ENCODE results near the gene UQCR11. TPM values are rescaled to one million over a fixed set of nuclear protein-coding genes. Genes with fewer than 3 reads are reported as not detected.

The UQCR11 gene
- total and polyA plus RNA-seq, 2 donors (not counting 3 experiments of a cell fraction or from before 2014, with no cell fraction given): 165 to 210 TPM

DNA sequence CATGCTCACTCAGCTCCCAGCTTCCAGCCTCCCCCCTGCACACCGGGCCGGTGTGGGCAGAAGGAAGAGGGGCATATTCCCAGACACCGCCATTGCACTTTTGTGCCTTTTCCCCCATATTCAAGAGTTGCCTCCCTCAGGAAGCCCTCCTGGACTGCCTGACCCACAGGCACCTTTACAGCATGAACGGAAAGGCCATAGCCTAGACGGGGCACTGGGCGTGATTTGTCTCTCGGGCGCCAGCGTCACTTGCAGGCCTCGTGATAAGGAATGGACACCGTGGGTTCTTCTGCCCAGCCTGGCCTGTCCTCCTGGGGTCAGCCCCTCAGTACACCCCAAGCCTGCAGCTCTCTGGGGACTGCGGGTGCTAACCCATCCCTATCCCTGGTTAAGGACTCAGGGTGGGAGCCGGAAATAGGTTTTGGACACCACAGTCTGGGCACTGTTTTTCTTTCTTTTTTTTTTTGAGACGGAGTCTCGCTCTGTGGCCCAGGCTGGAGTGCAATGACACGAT lies 933 bp upstream of the UQCR11 start:
- Histone ChIP-seq H3K4me3 (replicated peaks in 1 of 3; ENCODE audit: insufficient read depth in 1 of 3, low read depth in 1 of 3, low read length in 3 of 3) (peak overlapping the region in 2 of 3 experiments; percentile 46 to 99), H4K20me1 (replicated peaks; ENCODE audit: control insufficient read depth, extremely low read depth, insufficient read depth, low read length) (no peaks in the 10 kb centered on the region), H3K4me2 (ENCODE audit: insufficient read depth, low read length) (peak overlapping the region; percentile 65), H3K4me1 (ENCODE audit: control insufficient read depth, extremely low read depth, insufficient read depth, low read length) (peaks cover 9% of the 10 kb centered on the region), H3K36me3 (ENCODE audit: control insufficient read depth in 2 of 2, extremely low read depth in 1 of 2, insufficient read depth in 2 of 2, low read length in 2 of 2) (peaks cover under 1 to 14% of the 10 kb centered on the region in 2 experiments), H3K27ac (ENCODE audit: insufficient read depth, low read depth, low read length) (peak overlapping the region; percentile 18), H3K9me1 (replicated peaks; ENCODE audit: control insufficient read depth, extremely low read depth, insufficient read depth, low read length) (no peaks in the 10 kb centered on the region), H3K9me3 (replicated peaks; ENCODE audit: control insufficient read depth, insufficient read depth, low read length) (no peaks in the 10 kb centered on the region), H3K9ac (replicated peaks; ENCODE audit: extremely low read depth, insufficient read depth, low read length) (no peak overlapping the region), H3K27me3 (ENCODE audit: control insufficient read depth in 2 of 2, insufficient read depth in 2 of 2, low read length in 2 of 2) (no peaks in the 10 kb centered on the region), H3K79me2 (ENCODE audit: control insufficient read depth, insufficient read depth, low read length) (peaks cover 38% of the 10 kb centered on the region), H2AFZ (ENCODE audit: low read depth, low read length) (peak overlapping the region; percentile 21)
- CTCF ChIA-PET: interaction anchor here (1.0 to 2.9 kb wide), 5 partner anchors 46 to 220 kb away, joined by 3 to 20 read pairs (median 8); no protein-coding TSS in a partner anchor
- intact Hi-C loops (cut with micrococcal nuclease) (no loop called here), dilution Hi-C loops (cut with MboI; ENCODE audit: extremely low pct_ligation_motif_present, low sequenced_read_pairs) (no loop called here)
- POLR2A ChIA-PET: no interaction called here
- BruUV-seq (replicated peaks): no TSS peak
- DNase-seq (ENCODE audit: low read depth, low spot score) (no peak), FAIRE-seq (no peak)
- no peak for TF ChIP-seq MYC (IDR thresholded peaks at IDR 0.05; ENCODE audit: low read depth, low read length)
- TF ChIP-seq GATA2 (IDR thresholded peaks at IDR 0.05; ENCODE audit: insufficient read depth, insufficient read length, low read depth, low read length): no peak
- no peak for TF ChIP-seq EZH2 (IDR thresholded peaks at IDR 0.05; ENCODE audit: borderline replicate concordance, low read depth, low read length, severe bottlenecking)
- no peak for TF ChIP-seq JUN (IDR thresholded peaks at IDR 0.05; ENCODE audit: borderline replicate concordance, insufficient read depth, insufficient read length, low read depth)
- TF ChIP-seq, protein P1, sequence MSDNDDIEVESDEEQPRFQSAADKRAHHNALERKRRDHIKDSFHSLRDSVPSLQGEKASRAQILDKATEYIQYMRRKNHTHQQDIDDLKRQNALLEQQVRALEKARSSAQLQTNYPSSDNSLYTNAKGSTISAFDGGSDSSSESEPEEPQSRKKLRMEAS (IDR thresholded peaks at IDR 0.05; ENCODE audit: insufficient read depth, insufficient read length): no peak
- no peak for TF ChIP-seq FOS (IDR thresholded peaks at IDR 0.05; ENCODE audit: borderline replicate concordance, insufficient read depth, low read length)

DNA sequence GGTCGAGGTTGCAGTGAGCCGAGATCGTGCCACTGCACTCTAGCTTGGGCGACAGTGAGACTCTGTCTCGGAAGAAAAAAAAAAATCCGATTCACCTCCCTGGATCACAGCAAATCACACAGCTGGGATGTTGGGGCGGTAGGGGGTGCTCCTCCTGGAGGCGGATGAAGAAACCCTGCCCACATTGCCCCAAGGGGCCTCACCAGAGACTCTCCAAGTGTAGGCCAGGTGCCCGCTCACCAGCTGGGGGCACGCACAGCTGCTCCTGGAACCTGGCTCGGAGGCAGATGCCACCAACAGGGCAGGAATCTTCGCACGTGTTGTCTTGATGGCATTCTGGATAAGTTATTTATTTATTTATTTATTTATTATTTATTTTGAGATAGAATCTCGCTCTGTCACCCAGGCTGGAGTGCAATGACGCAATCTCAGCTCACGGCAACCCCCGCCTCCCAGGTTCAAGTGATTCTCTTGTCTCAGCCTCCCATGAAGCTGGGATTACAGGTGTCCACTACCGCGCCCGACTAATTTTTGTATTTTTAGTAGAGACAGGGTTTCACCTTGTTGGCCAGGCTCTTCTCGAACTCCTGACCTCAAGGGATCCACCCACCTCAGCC lies 3.1 kb downstream of the UQCR11 start:
- TF ChIP-seq, protein P1 (IDR thresholded peaks at IDR 0.05; ENCODE audit: insufficient read depth, insufficient read length): no peak
- TF ChIP-seq JUN (IDR thresholded peaks at IDR 0.05; ENCODE audit: borderline replicate concordance, insufficient read depth, insufficient read length, low read depth): no peak
- TF ChIP-seq, protein P2, sequence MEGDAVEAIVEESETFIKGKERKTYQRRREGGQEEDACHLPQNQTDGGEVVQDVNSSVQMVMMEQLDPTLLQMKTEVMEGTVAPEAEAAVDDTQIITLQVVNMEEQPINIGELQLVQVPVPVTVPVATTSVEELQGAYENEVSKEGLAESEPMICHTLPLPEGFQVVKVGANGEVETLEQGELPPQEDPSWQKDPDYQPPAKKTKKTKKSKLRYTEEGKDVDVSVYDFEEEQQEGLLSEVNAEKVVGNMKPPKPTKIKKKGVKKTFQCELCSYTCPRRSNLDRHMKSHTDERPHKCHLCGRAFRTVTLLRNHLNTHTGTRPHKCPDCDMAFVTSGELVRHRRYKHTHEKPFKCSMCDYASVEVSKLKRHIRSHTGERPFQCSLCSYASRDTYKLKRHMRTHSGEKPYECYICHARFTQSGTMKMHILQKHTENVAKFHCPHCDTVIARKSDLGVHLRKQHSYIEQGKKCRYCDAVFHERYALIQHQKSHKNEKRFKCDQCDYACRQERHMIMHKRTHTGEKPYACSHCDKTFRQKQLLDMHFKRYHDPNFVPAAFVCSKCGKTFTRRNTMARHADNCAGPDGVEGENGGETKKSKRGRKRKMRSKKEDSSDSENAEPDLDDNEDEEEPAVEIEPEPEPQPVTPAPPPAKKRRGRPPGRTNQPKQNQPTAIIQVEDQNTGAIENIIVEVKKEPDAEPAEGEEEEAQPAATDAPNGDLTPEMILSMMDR (IDR thresholded peaks at IDR 0.05; ENCODE audit: extremely low read depth in 1 of 2, insufficient read depth in 1 of 2, low read depth in 1 of 2, low read length in 2 of 2): no peak
- TF ChIP-seq POLR2AphosphoS5 (IDR thresholded peaks at IDR 0.05; ENCODE audit: insufficient read depth, low read depth, low read length): no peak
- TF ChIP-seq MYC (IDR thresholded peaks at IDR 0.05; ENCODE audit: low read depth, low read length): no peak
- no peak for TF ChIP-seq POLR2A (IDR thresholded peaks at IDR 0.05; ENCODE audit: low read depth, low read length)
- TF ChIP-seq GATA2 (IDR thresholded peaks at IDR 0.05; ENCODE audit: insufficient read depth, insufficient read length, low read depth, low read length): no peak
- TF ChIP-seq FOS (IDR thresholded peaks at IDR 0.05; ENCODE audit: borderline replicate concordance, insufficient read depth, low read length): no peak
- TF ChIP-seq EZH2 (IDR thresholded peaks at IDR 0.05; ENCODE audit: borderline replicate concordance, low read depth, low read length, severe bottlenecking): no peak
- no peak overlapping the region for H2AFZ ChIP-seq (ENCODE audit: low read depth, low read length)
- no peak overlapping the region for H3K4me2 ChIP-seq (ENCODE audit: insufficient read depth, low read length)
- H3K27me3 ChIP-seq (ENCODE audit: control insufficient read depth in 2 of 2, insufficient read depth in 2 of 2, low read length in 2 of 2): no peaks in the 10 kb centered on the region
- H3K9me1 ChIP-seq (replicated peaks; ENCODE audit: control insufficient read depth, extremely low read depth, insufficient read depth, low read length): no peaks in the 10 kb centered on the region
- H3K4me3 ChIP-seq (replicated peaks in 1 of 3; ENCODE audit: insufficient read depth in 1 of 3, low read depth in 1 of 3, low read length in 3 of 3): no peak overlapping the region
- ChIA-PET POLR2A (no interaction called here), CTCF (interaction anchor here (0.7 kb wide), 1 partner anchor 56 kb away, joined by 3 read pairs; no protein-coding TSS in a partner anchor)
- DNase-seq (ENCODE audit: low read depth, low spot score) (no peak), FAIRE-seq (no peak)
- H3K4me1 ChIP-seq (ENCODE audit: control insufficient read depth, extremely low read depth, insufficient read depth, low read length): peaks cover 9% of the 10 kb centered on the region
- H3K27ac ChIP-seq (ENCODE audit: insufficient read depth, low read depth, low read length): no peak overlapping the region
- no peaks in the 10 kb centered on the region for H4K20me1 ChIP-seq (replicated peaks; ENCODE audit: control insufficient read depth, extremely low read depth, insufficient read depth, low read length)
- H3K9ac ChIP-seq (replicated peaks; ENCODE audit: extremely low read depth, insufficient read depth, low read length): no peak overlapping the region
- no peaks in the 10 kb centered on the region for H3K9me3 ChIP-seq (replicated peaks; ENCODE audit: control insufficient read depth, insufficient read depth, low read length)
- no TSS peak for BruUV-seq (replicated peaks)
- dilution Hi-C loops (cut with MboI; ENCODE audit: extremely low pct_ligation_motif_present, low sequenced_read_pairs) (no loop called here), intact Hi-C loops (cut with micrococcal nuclease) (no loop called here)
- peaks cover 7 to 21% of the 10 kb centered on the region in 2 experiments for H3K36me3 ChIP-seq (ENCODE audit: control insufficient read depth in 2 of 2, extremely low read depth in 1 of 2, insufficient read depth in 2 of 2, low read length in 2 of 2)
- H3K79me2 ChIP-seq (ENCODE audit: control insufficient read depth, insufficient read depth, low read length): peaks cover 54% of the 10 kb centered on the region
